GM18909 (cell line): ENCODE results near the gene TMEM14A.

Experiments
- ATAC-seq: cut with Tn5 transposase; IDR thresholded peaks from one replicate; pipeline ENCODE4 v1.9.1; 2021; ENCODE audit warnings: mild to moderate bottlenecking; ENCODE audit not compliant: unreplicated experiment, poor library complexity

TMEM14A gene

DNA sequence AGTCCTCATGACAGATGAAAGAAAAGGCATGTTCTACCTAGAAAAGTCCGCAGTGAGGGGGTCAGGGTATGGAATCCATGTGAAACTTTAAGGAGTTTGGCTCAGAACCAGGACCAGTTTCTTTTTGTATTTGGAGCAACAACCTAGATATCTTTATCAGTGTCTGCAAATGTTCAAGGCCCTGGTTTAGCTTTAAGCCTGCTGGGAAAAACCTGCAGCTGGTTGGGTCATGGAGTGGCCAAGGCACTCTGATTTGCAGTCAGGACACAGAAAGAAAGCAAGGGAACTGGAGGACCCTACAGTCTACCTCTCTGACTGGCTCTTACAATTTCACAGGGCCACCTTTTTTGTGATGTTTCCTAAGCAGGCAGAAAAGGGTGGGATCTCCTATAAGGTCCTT is 58.7 kb downstream of the TMEM14A start:
- no peak for ATAC-seq

DNA sequence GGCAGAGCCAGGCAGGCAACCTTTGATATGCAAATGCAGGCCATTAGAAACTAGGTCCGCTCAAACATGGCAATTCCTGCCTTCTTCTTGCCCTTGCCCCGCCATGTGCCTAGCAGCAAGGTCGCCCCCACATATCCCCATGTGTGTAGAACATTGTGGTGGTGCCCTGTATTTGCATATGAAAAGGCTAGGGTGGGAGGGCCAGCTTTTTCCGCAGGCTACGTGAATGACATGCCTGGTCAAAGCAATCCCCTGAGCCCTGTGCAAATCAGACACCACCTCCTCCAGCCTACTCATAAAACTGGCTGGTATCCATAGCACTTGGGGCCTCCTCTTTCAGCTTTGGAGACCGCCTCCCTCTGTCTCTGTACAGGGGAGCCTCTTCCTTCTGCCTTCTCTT is 60.8 kb downstream of the TMEM14A start:
- no peak for ATAC-seq

DNA sequence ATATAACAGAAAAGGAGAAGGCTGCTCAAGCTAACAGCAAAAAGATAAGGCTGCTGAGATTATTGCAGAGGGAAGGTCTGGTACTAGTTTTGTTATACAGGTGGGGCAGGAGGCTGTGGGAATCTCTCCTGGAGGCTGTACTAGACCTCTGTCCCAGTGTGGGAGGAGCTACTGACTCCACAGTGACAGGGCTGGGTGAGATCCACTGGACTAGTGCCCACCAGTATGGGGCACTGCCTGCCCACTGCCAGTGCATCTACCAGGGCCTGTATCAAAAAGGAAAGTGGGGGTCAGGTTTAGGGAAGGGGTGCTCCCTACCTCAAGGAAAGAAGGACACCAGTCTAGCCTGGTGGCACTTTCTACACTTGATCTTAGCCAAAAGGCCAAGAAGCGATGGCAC is 62.3 kb downstream of the TMEM14A start:
- ATAC-seq, result no peak

DNA sequence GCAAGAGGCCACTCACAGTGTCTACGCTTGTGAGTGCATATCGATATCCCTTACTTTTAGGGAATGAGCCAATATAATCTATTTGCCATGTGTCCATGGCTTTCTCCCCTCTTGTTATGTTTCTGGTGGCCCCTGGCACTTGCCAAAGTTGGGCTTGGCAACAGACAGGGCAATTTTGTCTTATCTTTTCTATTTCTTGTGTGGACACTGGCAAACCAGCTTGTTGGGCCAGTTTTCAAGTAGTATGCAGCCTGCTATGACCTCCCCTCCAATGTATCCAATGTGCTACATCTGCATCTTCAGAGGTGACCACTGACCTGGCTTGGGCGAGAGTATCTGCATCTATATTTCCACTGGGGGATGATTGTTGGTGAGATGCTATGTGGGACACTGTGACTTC is 63.2 kb downstream of the TMEM14A start:
- ATAC-seq, result no peak

DNA sequence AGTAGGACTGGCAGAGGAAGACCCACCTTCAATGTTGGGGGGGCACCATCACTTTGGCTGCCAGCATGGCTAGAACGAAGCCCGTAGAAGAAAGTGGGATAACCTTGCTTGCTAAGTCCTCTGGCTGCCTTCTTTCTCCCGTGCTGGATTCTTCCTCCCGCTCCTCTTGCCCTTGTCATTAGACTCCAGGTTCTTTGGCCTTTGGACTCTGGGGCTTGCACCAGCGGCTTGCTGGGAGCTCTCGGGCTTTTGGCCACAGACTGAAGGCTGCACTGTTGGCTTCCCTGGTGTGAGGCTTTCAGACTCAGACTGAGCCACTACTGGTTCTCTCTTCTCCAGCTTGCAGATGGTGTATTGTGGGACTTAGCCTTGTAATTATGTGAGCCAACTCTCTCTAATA is 64.2 kb downstream of the TMEM14A start:
- ATAC-seq, result no peak

DNA sequence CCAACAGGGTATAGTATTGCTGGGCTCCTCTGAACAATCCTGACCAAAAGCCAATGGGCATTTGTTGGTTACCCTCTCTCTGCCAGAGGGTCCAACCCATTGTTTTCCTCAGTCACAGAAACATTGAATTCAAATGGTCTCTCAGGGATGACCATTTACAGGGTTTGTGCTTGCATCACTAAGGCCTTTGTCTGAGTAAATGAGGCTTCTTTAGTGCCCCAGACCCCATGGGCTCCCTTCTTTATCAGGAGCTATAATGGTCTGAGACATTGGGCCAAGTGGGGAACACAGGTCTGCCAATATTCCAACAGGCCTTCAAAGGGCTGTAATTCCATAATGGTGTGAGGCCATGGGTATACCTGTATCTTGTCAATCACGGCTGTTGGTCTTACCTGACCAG is 65.2 kb downstream of the TMEM14A start:
- ATAC-seq, result no peak
